ENCODE measurements around the gene SLC44A1. TPM values are rescaled to one million over a fixed set of nuclear protein-coding genes. Genes with fewer than 3 reads are reported as not detected.
"Not testable (repeated sequence)": the region's sequence is repeated elsewhere in the genome, so short reads cannot be mapped to it uniquely, and the experiment has no call there.

The SLC44A1 gene
- total RNA-seq, 1 donor: 60.5 TPM

DNA sequence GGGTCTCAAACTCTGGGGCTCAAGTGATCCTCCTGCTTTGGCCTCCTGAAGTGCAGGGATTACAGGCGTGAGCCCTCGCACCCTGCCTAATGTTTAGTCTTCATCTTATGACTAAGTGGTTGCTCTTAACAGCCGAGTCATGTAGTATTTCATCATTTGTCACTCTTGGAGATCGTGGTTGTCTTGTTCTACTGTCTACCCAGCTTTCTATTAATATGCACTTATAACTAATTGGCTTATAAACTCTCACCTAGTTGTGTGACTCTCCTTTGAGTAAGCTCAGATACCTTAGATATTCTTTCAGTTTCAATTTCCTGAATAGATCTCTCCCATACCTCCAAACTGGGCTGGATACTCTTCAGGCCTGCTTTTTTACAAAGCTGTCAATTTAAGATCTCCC, 19.9 kb downstream of the SLC44A1 start:
- DNase-seq (ENCODE audit: low read depth): no peak

GRCh38 chr9:105268254-105268653, 23.8 kb downstream of the SLC44A1 start:
- H3K4me3 ChIP-seq (ENCODE audit: low read depth, low read length); DNase-seq (ENCODE audit: low read depth): not testable (repeated sequence)

More for the DNA sequence above, 19.9 kb downstream of the SLC44A1 start:
- H3K4me3 ChIP-seq (ENCODE audit: low read depth, low read length): no peak overlapping the region
- TF ChIP-seq, protein P1, sequence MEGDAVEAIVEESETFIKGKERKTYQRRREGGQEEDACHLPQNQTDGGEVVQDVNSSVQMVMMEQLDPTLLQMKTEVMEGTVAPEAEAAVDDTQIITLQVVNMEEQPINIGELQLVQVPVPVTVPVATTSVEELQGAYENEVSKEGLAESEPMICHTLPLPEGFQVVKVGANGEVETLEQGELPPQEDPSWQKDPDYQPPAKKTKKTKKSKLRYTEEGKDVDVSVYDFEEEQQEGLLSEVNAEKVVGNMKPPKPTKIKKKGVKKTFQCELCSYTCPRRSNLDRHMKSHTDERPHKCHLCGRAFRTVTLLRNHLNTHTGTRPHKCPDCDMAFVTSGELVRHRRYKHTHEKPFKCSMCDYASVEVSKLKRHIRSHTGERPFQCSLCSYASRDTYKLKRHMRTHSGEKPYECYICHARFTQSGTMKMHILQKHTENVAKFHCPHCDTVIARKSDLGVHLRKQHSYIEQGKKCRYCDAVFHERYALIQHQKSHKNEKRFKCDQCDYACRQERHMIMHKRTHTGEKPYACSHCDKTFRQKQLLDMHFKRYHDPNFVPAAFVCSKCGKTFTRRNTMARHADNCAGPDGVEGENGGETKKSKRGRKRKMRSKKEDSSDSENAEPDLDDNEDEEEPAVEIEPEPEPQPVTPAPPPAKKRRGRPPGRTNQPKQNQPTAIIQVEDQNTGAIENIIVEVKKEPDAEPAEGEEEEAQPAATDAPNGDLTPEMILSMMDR (IDR thresholded peaks at IDR 0.05; ENCODE audit: insufficient read depth, low read length): no peak

DNA sequence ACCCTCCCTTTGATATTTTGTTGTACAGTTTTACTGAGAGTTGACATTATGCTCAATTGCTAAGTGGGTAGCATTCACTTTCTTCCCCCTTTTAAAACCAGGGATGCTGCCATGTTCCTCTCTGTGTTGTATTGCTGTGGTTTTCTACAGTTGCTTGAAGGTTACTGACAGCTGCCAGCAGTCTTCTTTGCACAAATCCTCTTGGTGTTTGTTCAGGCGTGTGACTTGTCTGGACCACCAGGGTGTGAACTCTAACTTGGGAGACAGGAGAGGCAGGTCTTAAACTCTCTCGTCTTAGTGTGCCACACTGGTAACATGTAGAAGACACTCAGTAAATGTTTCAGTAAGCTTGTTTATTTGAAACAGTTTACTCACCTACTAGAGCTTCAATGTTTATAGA, 25.1 kb downstream of the SLC44A1 start:
- TF ChIP-seq, protein P1 (IDR thresholded peaks at IDR 0.05; ENCODE audit: insufficient read depth, low read length): no peak
- no peak for DNase-seq (ENCODE audit: low read depth)
- H3K4me3 ChIP-seq (ENCODE audit: low read depth, low read length): no peak overlapping the region

DNA sequence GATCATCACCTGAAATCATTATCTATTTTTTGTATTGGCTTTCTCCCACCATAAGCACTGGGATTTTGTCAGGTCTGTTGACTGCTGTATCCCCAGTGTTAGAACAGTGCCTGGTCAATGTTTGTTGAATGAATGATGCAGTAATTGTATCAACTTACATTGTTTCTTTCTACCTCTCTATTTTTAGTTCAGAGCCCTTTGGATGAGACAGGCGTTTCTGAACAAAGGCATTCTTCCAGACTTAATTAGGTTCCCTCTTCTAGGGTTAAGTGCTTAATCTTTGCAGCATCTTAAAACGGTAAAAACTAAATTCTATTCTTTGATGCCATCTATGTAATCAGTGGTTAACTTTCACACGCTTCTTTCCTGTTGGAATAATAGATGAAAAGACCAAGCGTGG, 26.3 kb downstream of the SLC44A1 start:
- DNase-seq (ENCODE audit: low read depth): no peak
- H3K4me3 ChIP-seq (ENCODE audit: low read depth, low read length): no peak overlapping the region
- TF ChIP-seq, protein P1 (IDR thresholded peaks at IDR 0.05; ENCODE audit: insufficient read depth, low read length): no peak

GRCh38 chr9:105273731-105274130, 29.3 kb downstream of the SLC44A1 start:
- no peak for DNase-seq (ENCODE audit: low read depth)
- H3K4me3 ChIP-seq (ENCODE audit: low read depth, low read length): no peak overlapping the region

DNA sequence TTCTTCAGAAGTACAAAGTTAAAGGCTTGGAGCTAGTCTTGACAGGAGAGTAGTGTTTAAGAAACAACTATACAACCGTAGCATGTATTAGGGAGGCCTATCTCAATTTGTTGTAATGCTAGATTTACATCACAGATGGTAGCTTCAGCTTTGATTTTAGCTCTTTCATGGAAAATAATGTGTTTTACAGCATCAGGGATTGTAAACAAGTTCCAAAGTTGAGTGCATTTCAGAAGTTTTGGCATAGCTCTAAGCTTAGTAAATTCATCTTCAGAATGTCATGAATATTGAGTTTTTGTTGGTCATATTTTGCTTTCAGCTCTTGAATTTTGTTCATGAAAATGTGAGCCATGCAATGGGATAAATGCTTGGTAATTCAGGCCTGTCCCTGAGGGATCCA, 30.7 kb downstream of the SLC44A1 start:
- no peak for DNase-seq (ENCODE audit: low read depth)
- no peak overlapping the region for H3K4me3 ChIP-seq (ENCODE audit: low read depth, low read length)
- TF ChIP-seq, protein P1 (IDR thresholded peaks at IDR 0.05; ENCODE audit: insufficient read depth, low read length): no peak

More at GRCh38 chr9:105273731-105274130, 29.3 kb downstream of the SLC44A1 start:
- TF ChIP-seq, protein P1 (IDR thresholded peaks at IDR 0.05; ENCODE audit: insufficient read depth, low read length): no peak

DNA sequence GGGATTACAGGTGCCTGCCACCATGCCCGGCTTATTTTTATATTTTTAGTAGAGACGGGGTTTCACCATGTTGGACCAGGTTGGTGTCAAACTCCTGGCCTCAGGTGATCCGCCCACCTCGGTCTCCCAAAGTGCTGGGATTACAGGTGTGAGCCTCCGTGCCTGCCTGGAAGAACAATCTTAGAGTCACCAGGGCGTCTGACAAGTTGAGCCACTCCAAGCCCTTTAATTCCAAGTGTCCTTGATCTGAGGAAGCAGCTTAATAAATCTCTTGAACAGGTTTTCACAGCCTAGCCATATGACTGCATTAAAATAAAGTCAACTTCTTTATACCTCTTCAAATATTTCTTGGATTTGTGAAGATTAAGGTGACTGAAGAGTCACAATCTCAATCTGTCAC, 31.5 kb downstream of the SLC44A1 start:
- TF ChIP-seq, protein P1 (IDR thresholded peaks at IDR 0.05; ENCODE audit: insufficient read depth, low read length): no peak
- H3K4me3 ChIP-seq (ENCODE audit: low read depth, low read length): no peak overlapping the region
- no peak for DNase-seq (ENCODE audit: low read depth)

Measured in fibroblast of the aortic adventitia (primary cell).